CD4-positive, CD25-positive, alpha-beta regulatory T cell (primary cell): Measurements from ENCODE around the gene ACD. TPM values are rescaled to one million over a fixed set of nuclear protein-coding genes. Genes with fewer than 3 reads are reported as not detected.
A peak's percentile ranks its signal among the peaks of the same experiment; 100 is the strongest.

Source experiments
- ATAC-seq, 2 donors: fragments of 150-1000 bp; cut with Tn5 transposase; one replicate each; pipeline ENCODE4 v1.10.0; 2021; ENCODE audit warnings: low read depth in 2 of 2, moderate number of reproducible peaks in 2 of 2, moderate library complexity in 1 of 2
- DNase-seq, 3 donors: peaks; one replicate each; pipeline versions ENCODE4 v3.0.0 to v3.0.0-alpha.2; 2012 to 2022; ENCODE audit warnings: mixed read lengths in 1 of 3
- H3K27ac ChIP-seq: one replicate; pipeline ENCODE4 v1.7.0; 2013; ENCODE audit warnings: mild to moderate bottlenecking, low read length; ENCODE audit not compliant: insufficient read depth, poor library complexity, severe bottlenecking
- H3K27me3 ChIP-seq: one replicate; pipeline ENCODE4 v1.7.0; 2013; ENCODE audit warnings: low read length; ENCODE audit not compliant: control insufficient read depth, insufficient read depth
- H3K36me3 ChIP-seq: one replicate; pipeline ENCODE4 v1.7.0; 2013; ENCODE audit warnings: mild to moderate bottlenecking, low read length, moderate library complexity; ENCODE audit not compliant: control insufficient read depth, insufficient read depth
- H3K4me1 ChIP-seq: 2 replicates; pipeline ENCODE4 v1.7.0; 2013; ENCODE audit warnings: mild to moderate bottlenecking, low read length; ENCODE audit not compliant: insufficient read depth, control insufficient read depth, poor library complexity, severe bottlenecking
- H3K4me3 ChIP-seq: one replicate; pipeline ENCODE4 v1.7.0; 2013; ENCODE audit warnings: low read depth, mild to moderate bottlenecking, low read length, moderate library complexity
- H3K9me3 ChIP-seq, 2 experiments: 1 replicate in 1 of 2; 2 replicates in 1 of 2; pipeline ENCODE4 v1.7.0; 2013; ENCODE audit warnings: low read length in 2 of 2, mild to moderate bottlenecking in 1 of 2, moderate library complexity in 1 of 2; ENCODE audit not compliant: control insufficient read depth in 2 of 2
- H3K27ac Mint-ChIP-seq, 3 donors: one replicate each; pipeline ENCODE4 v1.8.0; 2020 to 2022; ENCODE audit warnings: mild to moderate bottlenecking in 3 of 3, mixed read lengths in 3 of 3, moderate library complexity in 2 of 3
- H3K27me3 Mint-ChIP-seq: one replicate; pipeline ENCODE4 v1.8.0; 2022; ENCODE audit warnings: mild to moderate bottlenecking, mixed read lengths
- H3K36me3 Mint-ChIP-seq: one replicate; pipeline ENCODE4 v1.8.0; 2020; ENCODE audit warnings: mixed read lengths
- H3K4me1 Mint-ChIP-seq, 4 donors: one replicate each; pipeline ENCODE4 v1.8.0; 2020 to 2022; ENCODE audit warnings: mixed read lengths in 4 of 4, mild to moderate bottlenecking in 1 of 4
- H3K4me3 Mint-ChIP-seq, 4 donors: one replicate each; pipeline ENCODE4 v1.8.0; 2020 to 2022; ENCODE audit warnings: mild to moderate bottlenecking in 4 of 4, mixed read lengths in 4 of 4, moderate library complexity in 3 of 4
- H3K9me3 Mint-ChIP-seq, 7 donors: one replicate each; pipeline ENCODE4 v1.8.0; 2020 to 2022; ENCODE audit warnings: mixed read lengths in 7 of 7, mild to moderate bottlenecking in 3 of 7, moderate library complexity in 2 of 7
- polyA plus RNA-seq, 4 donors: library from polyadenylated mRNA; unstranded; fragments of 300-500 nt; fragmentation: Illumina TruSeq; gene quantifications; one replicate each; pipeline ENCODE4 v1.2.3, GENCODE V29; 2021
- total RNA-seq: library from RNA; stranded (reverse); gene quantifications from one replicate; pipeline ENCODE4 v1.2.3, GENCODE V29; 2022

The ACD gene
- total and polyA plus RNA-seq, 5 donors from 2014 or later = 28.7 to 36.7 (median 29.7) TPM

- no peaks in the 10 kb centered on the region for H3K36me3 Mint-ChIP-seq
- no peaks in the 10 kb centered on the region for H3K9me3 Mint-ChIP-seq
- H3K4me1 Mint-ChIP-seq = peaks cover 0 to 43% (median 19%) of the 10 kb centered on the region in 4 donors
- no peaks in the 10 kb centered on the region for H3K27me3 Mint-ChIP-seq
- Histone ChIP-seq H3K27me3 (no peaks in the 10 kb centered on the region), H3K27ac (peak overlapping the region; percentile 51), H3K4me1 (peaks cover 25% of the 10 kb centered on the region), H3K36me3 (no peaks in the 10 kb centered on the region), H3K4me3 (no peak overlapping the region), H3K9me3 (no peaks in the 10 kb centered on the region)
- H3K27ac Mint-ChIP-seq = peak overlapping the region in 2 of 3 donors; percentile 35 to 67
- no peak for ATAC-seq
- DNase-seq = peak in 2 of 3 donors; percentile 24 to 53
- H3K4me3 Mint-ChIP-seq = peak overlapping the region in 2 of 4 donors; percentile 51 to 75
Measured at GRCh38 chr16:67668495-67669157, 8.6 kb upstream of the ACD start.

GRCh38 chr16:67667817-67668494, 7.9 kb upstream of the ACD start:
- peaks cover 25% of the 10 kb centered on the region for H3K4me1 ChIP-seq
- Mint-ChIP-seq H3K27me3 (no peaks in the 10 kb centered on the region), H3K4me1 (peaks cover 0 to 43% (median 18%) of the 10 kb centered on the region in 4 donors), H3K4me3 (peak overlapping the region; percentile 80 to 94 (median 84)), H3K9me3 (no peaks in the 10 kb centered on the region), H3K36me3 (no peaks in the 10 kb centered on the region), H3K27ac (peak overlapping the region in 1 of 3 donors; percentile 78)
- ATAC-seq (peak; percentile 92 to 93), DNase-seq (peak; percentile 77 to 94 (median 84))
- peak overlapping the region; percentile 61 for H3K27ac ChIP-seq
- no peaks in the 10 kb centered on the region for H3K36me3 ChIP-seq
- no peak overlapping the region for H3K4me3 ChIP-seq
- H3K9me3 ChIP-seq = no peaks in the 10 kb centered on the region
- H3K27me3 ChIP-seq = no peaks in the 10 kb centered on the region

GRCh38 chr16:67667453-67667816, 7.4 kb upstream of the ACD start:
- Mint-ChIP-seq H3K4me1 (peaks cover 0 to 38% (median 16%) of the 10 kb centered on the region in 4 donors), H3K4me3 (peak overlapping the region; percentile 80 to 94 (median 84)), H3K27ac (peak overlapping the region in 1 of 3 donors; percentile 26), H3K27me3 (no peaks in the 10 kb centered on the region), H3K9me3 (no peaks in the 10 kb centered on the region), H3K36me3 (no peaks in the 10 kb centered on the region)
- DNase-seq (no peak), ATAC-seq (no peak)
- peaks cover 25% of the 10 kb centered on the region for H3K4me1 ChIP-seq
- H3K27me3 ChIP-seq = no peaks in the 10 kb centered on the region
- no peak overlapping the region for H3K4me3 ChIP-seq
- H3K36me3 ChIP-seq = no peaks in the 10 kb centered on the region
- no peaks in the 10 kb centered on the region for H3K9me3 ChIP-seq
- peak overlapping the region; percentile 61 for H3K27ac ChIP-seq

- H3K4me3 ChIP-seq = peak within 1 kb of the TSS; percentile 44
- no peaks in the 10 kb centered on the region for H3K36me3 ChIP-seq
- Mint-ChIP-seq H3K27me3 (no peaks in the 10 kb centered on the region), H3K9me3 (no peaks in the 10 kb centered on the region), H3K27ac (peak within 1 kb of the TSS; percentile 26 to 65 (median 26)), H3K4me3 (peak within 1 kb of the TSS; percentile 80 to 94 (median 84)), H3K36me3 (no peaks in the 10 kb centered on the region), H3K4me1 (peaks cover 0 to 41% (median 15%) of the 10 kb centered on the region in 4 donors)
- no peaks in the 10 kb centered on the region for H3K9me3 ChIP-seq
- ATAC-seq (peak; percentile 61 to 68), DNase-seq (peak; percentile 79 to 88 (median 82))
- H3K27ac ChIP-seq = peak within 1 kb of the TSS; percentile 61
- peaks cover 30% of the 10 kb centered on the region for H3K4me1 ChIP-seq
- H3K27me3 ChIP-seq = no peaks in the 10 kb centered on the region
Measured at GRCh38 chr16:67666559-67667452, 6.7 kb upstream of the ACD start, which contains the start of the genes C16orf86 and ENKD1. Gene C16orf86 (plus strand): TSS chr16:67666814. CDS start chr16:67666971, 157 bp downstream. Gene ENKD1 (minus strand): TSS chr16:67666750. CDS start chr16:67666442, 308 bp downstream.

- no peak for ATAC-seq
- H3K27ac ChIP-seq = peak overlapping the region; percentile 60
Measured at GRCh38 chr16:67666032-67666551, 6.0 kb upstream of the ACD start.

GRCh38 chr16:67665598-67665997, 5.5 kb upstream of the ACD start:
- Mint-ChIP-seq H3K9me3 (no peaks in the 10 kb centered on the region), H3K4me1 (peaks cover 0 to 50% (median 19%) of the 10 kb centered on the region in 4 donors), H3K27me3 (peaks cover under 1% of the 10 kb centered on the region), H3K27ac (peak overlapping the region in 2 of 3 donors; percentile 26 to 86), H3K4me3 (peak overlapping the region; percentile 51 to 75 (median 67)), H3K36me3 (no peaks in the 10 kb centered on the region)
- no peaks in the 10 kb centered on the region for H3K36me3 ChIP-seq
- no peak overlapping the region for H3K4me3 ChIP-seq
- DNase-seq = no peak
- H3K4me1 ChIP-seq = peaks cover 39% of the 10 kb centered on the region
- H3K27me3 ChIP-seq = no peaks in the 10 kb centered on the region
- no peaks in the 10 kb centered on the region for H3K9me3 ChIP-seq
- H3K27ac ChIP-seq = no peak overlapping the region
- no peak for ATAC-seq

More at GRCh38 chr16:67666032-67666551, 6.0 kb upstream of the ACD start:
- no peak overlapping the region for H3K27ac Mint-ChIP-seq
- Histone ChIP-seq H3K4me3 (no peak overlapping the region), H3K36me3 (no peaks in the 10 kb centered on the region), H3K4me1 (peaks cover 37% of the 10 kb centered on the region), H3K27me3 (no peaks in the 10 kb centered on the region), H3K9me3 (no peaks in the 10 kb centered on the region)
- no peaks in the 10 kb centered on the region for H3K9me3 Mint-ChIP-seq
- peaks cover 0 to 48% (median 18%) of the 10 kb centered on the region in 4 donors for H3K4me1 Mint-ChIP-seq
- no peaks in the 10 kb centered on the region for H3K36me3 Mint-ChIP-seq
- peak overlapping the region; percentile 65 to 81 (median 69) for H3K4me3 Mint-ChIP-seq
- DNase-seq = no peak
- H3K27me3 Mint-ChIP-seq = no peaks in the 10 kb centered on the region

GRCh38 chr16:67664871-67665270, 4.8 kb upstream of the ACD start:
- peaks cover 39% of the 10 kb centered on the region for H3K4me1 ChIP-seq
- H3K27me3 ChIP-seq = no peaks in the 10 kb centered on the region
- no peaks in the 10 kb centered on the region for H3K36me3 Mint-ChIP-seq
- H3K4me3 Mint-ChIP-seq = peak overlapping the region; percentile 33 to 83 (median 62)
- H3K4me1 Mint-ChIP-seq = peaks cover 0 to 52% (median 21%) of the 10 kb centered on the region in 4 donors
- H3K27ac ChIP-seq = no peak overlapping the region
- no peak overlapping the region for H3K27ac Mint-ChIP-seq
- H3K36me3 ChIP-seq = no peaks in the 10 kb centered on the region
- ATAC-seq (no peak), DNase-seq (no peak)
- no peaks in the 10 kb centered on the region for H3K9me3 ChIP-seq
- no peaks in the 10 kb centered on the region for H3K9me3 Mint-ChIP-seq
- peaks cover 4% of the 10 kb centered on the region for H3K27me3 Mint-ChIP-seq
- H3K4me3 ChIP-seq = no peak overlapping the region
